Neural cell (in vitro differentiated cells): ENCODE data around the gene PTPRN2. TPM values are rescaled to one million over a fixed set of nuclear protein-coding genes. Genes with fewer than 3 reads are reported as not detected.
A peak's percentile ranks its signal among the peaks of the same experiment; 100 is the strongest.

Source experiments
- H2AFZ ChIP-seq: fragments of 200-600, 300-800 bp; sonication (generic), shearing (Covaris generic); 2 replicates; pipeline ENCODE4 v1.6.0; 2014; ENCODE audit warnings: low read depth, mild to moderate bottlenecking, antibody characterized with exemption, low read length, moderate library complexity
- H3F3A ChIP-seq: fragments of 200-600 bp; shearing (Covaris generic); 2 replicates; pipeline ENCODE4 v1.6.1; 2016; ENCODE audit warnings: mild to moderate bottlenecking, moderate library complexity, mixed read lengths, antibody characterized with exemption, low read length; ENCODE audit not compliant: insufficient read depth, poor library complexity, severe bottlenecking
- H3K27ac ChIP-seq: fragments of 200-600, 300-800 bp; sonication (generic), shearing (Covaris generic); 2 replicates; pipeline ENCODE4 v1.5.1; 2014; ENCODE audit warnings: mild to moderate bottlenecking, low read length, moderate library complexity
- H3K27me3 ChIP-seq: fragments of 300-800, 200-600 bp; sonication (generic), shearing (Covaris generic); 2 replicates; pipeline ENCODE4 v1.6.0; 2014; ENCODE audit warnings: mild to moderate bottlenecking, low read depth, low read length, moderate library complexity; ENCODE audit not compliant: insufficient read depth
- H3K36me3 ChIP-seq: fragments of 300-800, 200-600 bp; sonication (generic), shearing (Covaris generic); 2 replicates; pipeline ENCODE4 v1.5.1; 2014; ENCODE audit warnings: mild to moderate bottlenecking, antibody characterized with exemption, low read length, moderate library complexity; ENCODE audit not compliant: insufficient read depth
- H3K4me2 ChIP-seq: fragments of 300-800, 200-600 bp; sonication (generic), shearing (Covaris generic); 2 replicates; pipeline ENCODE4 v1.6.0; 2014; ENCODE audit warnings: mild to moderate bottlenecking, low read length
- H3K4me3 ChIP-seq: fragments of 300-800, 200-600 bp; sonication (generic), shearing (Covaris generic); 2 replicates; pipeline ENCODE4 v1.5.1; 2014; ENCODE audit warnings: mild to moderate bottlenecking, low read length, moderate library complexity
- H3K79me2 ChIP-seq: fragments of 200-600 bp; shearing (Covaris generic); replicated peaks from 2 replicates; pipeline ENCODE4 v1.6.0; 2014; ENCODE audit warnings: mild to moderate bottlenecking, low read length, moderate library complexity; ENCODE audit not compliant: insufficient read depth
- H3K9ac ChIP-seq: fragments of 300-800, 200-600 bp; sonication (generic), shearing (Covaris generic); 2 replicates; pipeline ENCODE4 v1.6.1; 2016; ENCODE audit warnings: mild to moderate bottlenecking, low read length, mixed read lengths
- H3K9me2 ChIP-seq: fragments of 200-600 bp; shearing (Covaris generic); 2 replicates; pipeline ENCODE4 v1.6.1; 2016; ENCODE audit warnings: mild to moderate bottlenecking, low read length, mixed read lengths; ENCODE audit not compliant: insufficient read depth
- H3K9me3 ChIP-seq: fragments of 200-600, 300-800 bp; sonication (generic), shearing (Covaris generic); 2 replicates; pipeline ENCODE4 v1.6.1; 2016; ENCODE audit warnings: mild to moderate bottlenecking, mixed run types, low read length, moderate library complexity, mixed read lengths
- H4K20me1 ChIP-seq: fragments of 200-600 bp; shearing (Covaris generic); 2 replicates; pipeline ENCODE4 v1.6.1; 2016; ENCODE audit warnings: mild to moderate bottlenecking, mixed run types; ENCODE audit not compliant: insufficient read depth
- CTCF ChIP-seq: fragments of 450-650 bp; IDR thresholded peaks from 2 replicates; pipeline ENCODE4 v1.5.1; 2014; ENCODE audit warnings: antibody characterized with exemption, mild to moderate bottlenecking, moderate library complexity; ENCODE audit not compliant: poor library complexity, severe bottlenecking
- EP300 ChIP-seq: fragments of 450-650 bp; conservative IDR thresholded peaks from 2 replicates; pipeline ENCODE4 v1.6.1; 2014; ENCODE audit warnings: antibody characterized with exemption, mild to moderate bottlenecking, moderate library complexity; ENCODE audit not compliant: poor library complexity, severe bottlenecking
- EZH2 ChIP-seq: fragments of 200-600, 300-800 bp; shearing (Covaris generic), sonication (generic); IDR thresholded peaks from 2 replicates; pipeline ENCODE4 v1.6.1; 2014; ENCODE audit warnings: antibody characterized with exemption, low read length, borderline replicate concordance, mild to moderate bottlenecking; ENCODE audit not compliant: insufficient read depth, poor library complexity, severe bottlenecking
- MXI1 ChIP-seq: fragments of 450-650 bp; conservative IDR thresholded peaks from 2 replicates; pipeline ENCODE4 v1.6.1; 2014; ENCODE audit warnings: antibody characterized with exemption, mild to moderate bottlenecking; ENCODE audit not compliant: poor library complexity, severe bottlenecking
- POLR2AphosphoS5 ChIP-seq: IDR thresholded peaks from 2 replicates; pipeline ENCODE4 v1.6.1; 2012
- RAD21 ChIP-seq: fragments of 450-650 bp; conservative IDR thresholded peaks from 2 replicates; pipeline ENCODE4 v1.6.1; 2014; ENCODE audit warnings: antibody characterized with exemption, mild to moderate bottlenecking, moderate library complexity
- REST ChIP-seq: IDR thresholded peaks from 2 replicates; pipeline ENCODE4 v1.6.1; 2012; ENCODE audit warnings: borderline replicate concordance
- SMC3 ChIP-seq: fragments of 450-650 bp; conservative IDR thresholded peaks from 2 replicates; pipeline ENCODE4 v1.6.1; 2014; ENCODE audit warnings: antibody characterized with exemption, mild to moderate bottlenecking, moderate library complexity; ENCODE audit not compliant: poor library complexity
- TAF1 ChIP-seq: IDR thresholded peaks from 2 replicates; pipeline ENCODE4 v1.6.1; 2012; ENCODE audit warnings: low read depth
- polyA plus RNA-seq: library from polyadenylated mRNA; depleted of rRNA; stranded (reverse); fragments of >200 nt; gene quantifications from 2 replicates; pipeline ENCODE4 v1.2.3, GENCODE V29; 2014

PTPRN2 gene
- polyA plus RNA-seq, 1 donor from 2014 or later = 31.0 TPM

GRCh38 chr7:157769526-157770215 lies 818.0 kb downstream of the PTPRN2 start:
- H3K27ac ChIP-seq = peak overlapping the region; percentile 16
- no peaks in the 10 kb centered on the region for H3K27me3 ChIP-seq
- H3F3A ChIP-seq = no peaks in the 10 kb centered on the region
- H3K9ac ChIP-seq = peak overlapping the region; percentile 9
- H2AFZ ChIP-seq = no peak overlapping the region
- H3K4me3 ChIP-seq = no peak overlapping the region
- H4K20me1 ChIP-seq = no peaks in the 10 kb centered on the region
- no peaks in the 10 kb centered on the region for H3K79me2 ChIP-seq
- H3K4me2 ChIP-seq = no peak overlapping the region
- TF ChIP-seq CTCF (no peak), EP300 (no peak), RAD21 (no peak), TAF1 (no peak), POLR2AphosphoS5 (no peak), MXI1 (no peak), REST (no peak), EZH2 (no peak), SMC3 (no peak)
- no peaks in the 10 kb centered on the region for H3K9me2 ChIP-seq
- no peaks in the 10 kb centered on the region for H3K36me3 ChIP-seq
- peaks cover 5% of the 10 kb centered on the region for H3K9me3 ChIP-seq

GRCh38 chr7:157769086-157769485 lies 818.5 kb downstream of the PTPRN2 start:
- H3K27me3 ChIP-seq = no peaks in the 10 kb centered on the region
- no peaks in the 10 kb centered on the region for H3K36me3 ChIP-seq
- H3K9me3 ChIP-seq = peaks cover 5% of the 10 kb centered on the region
- H3K4me3 ChIP-seq = no peak overlapping the region
- no peaks in the 10 kb centered on the region for H4K20me1 ChIP-seq
- H3K9me2 ChIP-seq = no peaks in the 10 kb centered on the region
- no peaks in the 10 kb centered on the region for H3F3A ChIP-seq
- H2AFZ ChIP-seq = no peak overlapping the region
- no peak overlapping the region for H3K27ac ChIP-seq
- TF ChIP-seq POLR2AphosphoS5 = no peak
- no peak for TF ChIP-seq TAF1
- no peak for TF ChIP-seq REST
- no peak for TF ChIP-seq SMC3
- TF ChIP-seq EP300 = no peak
- TF ChIP-seq EZH2 = no peak
- no peak overlapping the region for H3K9ac ChIP-seq
- H3K4me2 ChIP-seq = no peak overlapping the region
- H3K79me2 ChIP-seq = no peaks in the 10 kb centered on the region
